ENCODE data around the gene REC8.

DNA sequence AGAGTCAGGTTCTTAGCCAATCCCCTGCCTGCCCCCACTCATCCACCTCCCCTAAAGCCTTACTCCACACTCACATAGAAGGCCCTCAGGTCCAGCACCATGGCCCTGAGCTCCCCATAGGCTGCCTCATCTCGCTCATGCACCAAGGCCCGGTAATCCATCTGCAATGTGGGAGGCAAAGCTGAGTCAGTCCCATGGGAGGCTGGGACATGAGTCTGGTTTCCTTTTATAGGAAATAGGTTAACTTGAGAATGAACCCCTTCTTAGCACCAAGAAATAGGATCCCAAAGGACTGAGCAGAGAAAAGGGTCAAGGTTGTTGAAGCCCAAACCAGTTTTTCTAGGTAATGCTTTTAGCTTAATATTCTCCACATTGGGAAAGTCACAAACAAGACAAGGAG is 28.4 kb upstream of the REC8 start:
- TF ChIP-seq, protein P1, sequence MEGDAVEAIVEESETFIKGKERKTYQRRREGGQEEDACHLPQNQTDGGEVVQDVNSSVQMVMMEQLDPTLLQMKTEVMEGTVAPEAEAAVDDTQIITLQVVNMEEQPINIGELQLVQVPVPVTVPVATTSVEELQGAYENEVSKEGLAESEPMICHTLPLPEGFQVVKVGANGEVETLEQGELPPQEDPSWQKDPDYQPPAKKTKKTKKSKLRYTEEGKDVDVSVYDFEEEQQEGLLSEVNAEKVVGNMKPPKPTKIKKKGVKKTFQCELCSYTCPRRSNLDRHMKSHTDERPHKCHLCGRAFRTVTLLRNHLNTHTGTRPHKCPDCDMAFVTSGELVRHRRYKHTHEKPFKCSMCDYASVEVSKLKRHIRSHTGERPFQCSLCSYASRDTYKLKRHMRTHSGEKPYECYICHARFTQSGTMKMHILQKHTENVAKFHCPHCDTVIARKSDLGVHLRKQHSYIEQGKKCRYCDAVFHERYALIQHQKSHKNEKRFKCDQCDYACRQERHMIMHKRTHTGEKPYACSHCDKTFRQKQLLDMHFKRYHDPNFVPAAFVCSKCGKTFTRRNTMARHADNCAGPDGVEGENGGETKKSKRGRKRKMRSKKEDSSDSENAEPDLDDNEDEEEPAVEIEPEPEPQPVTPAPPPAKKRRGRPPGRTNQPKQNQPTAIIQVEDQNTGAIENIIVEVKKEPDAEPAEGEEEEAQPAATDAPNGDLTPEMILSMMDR (conservative IDR thresholded peaks at IDR 0.05 in 1 of 2, IDR thresholded peaks at IDR 0.05 in 1 of 2; ENCODE audit: extremely low read depth in 1 of 2, insufficient read depth in 1 of 2, low read depth in 1 of 2, low read length in 2 of 2): no peak
- no peak for TF ChIP-seq EZH2 (IDR thresholded peaks at IDR 0.05; ENCODE audit: borderline replicate concordance, low read length)
